GM12801 (cell line): ENCODE results near the gene RNF151.

Experiments
- TF ChIP-seq, protein P1 (sequence below): IDR thresholded peaks from one replicate; pipeline ENCODE4 v1.5.1; 2011; ENCODE audit warnings: control low read depth; ENCODE audit not compliant: insufficient read length; ENCODE audit errors: extremely low read depth

The RNF151 gene

DNA sequence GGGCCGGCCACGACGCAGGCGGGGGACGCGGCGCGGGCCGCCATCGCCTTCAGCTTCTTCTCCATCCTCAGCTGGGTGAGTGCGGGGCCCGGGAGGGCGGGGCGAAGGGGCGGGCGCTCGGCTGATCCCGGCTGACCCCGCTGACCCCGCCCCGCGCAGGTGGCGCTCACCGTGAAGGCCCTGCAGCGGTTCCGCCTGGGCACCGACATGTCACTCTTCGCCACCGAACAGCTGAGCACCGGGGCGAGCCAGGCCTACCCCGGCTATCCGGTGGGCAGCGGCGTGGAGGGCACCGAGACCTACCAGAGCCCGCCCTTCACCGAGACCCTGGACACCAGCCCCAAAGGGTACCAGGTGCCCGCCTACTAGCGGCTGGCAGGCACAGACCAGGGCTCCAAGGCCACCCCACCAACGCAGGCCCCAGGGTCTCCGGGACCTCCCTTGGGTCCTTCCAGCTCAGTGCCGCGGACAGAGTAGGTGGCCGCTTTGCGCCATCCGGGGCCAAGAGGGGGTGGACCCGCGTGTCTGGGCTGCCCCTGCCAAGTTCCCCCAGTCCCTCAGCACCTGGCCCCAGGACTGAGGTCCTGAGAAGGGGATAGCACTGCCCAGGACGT lies 26.2 kb downstream of the RNF151 start:
- TF ChIP-seq, protein P1, sequence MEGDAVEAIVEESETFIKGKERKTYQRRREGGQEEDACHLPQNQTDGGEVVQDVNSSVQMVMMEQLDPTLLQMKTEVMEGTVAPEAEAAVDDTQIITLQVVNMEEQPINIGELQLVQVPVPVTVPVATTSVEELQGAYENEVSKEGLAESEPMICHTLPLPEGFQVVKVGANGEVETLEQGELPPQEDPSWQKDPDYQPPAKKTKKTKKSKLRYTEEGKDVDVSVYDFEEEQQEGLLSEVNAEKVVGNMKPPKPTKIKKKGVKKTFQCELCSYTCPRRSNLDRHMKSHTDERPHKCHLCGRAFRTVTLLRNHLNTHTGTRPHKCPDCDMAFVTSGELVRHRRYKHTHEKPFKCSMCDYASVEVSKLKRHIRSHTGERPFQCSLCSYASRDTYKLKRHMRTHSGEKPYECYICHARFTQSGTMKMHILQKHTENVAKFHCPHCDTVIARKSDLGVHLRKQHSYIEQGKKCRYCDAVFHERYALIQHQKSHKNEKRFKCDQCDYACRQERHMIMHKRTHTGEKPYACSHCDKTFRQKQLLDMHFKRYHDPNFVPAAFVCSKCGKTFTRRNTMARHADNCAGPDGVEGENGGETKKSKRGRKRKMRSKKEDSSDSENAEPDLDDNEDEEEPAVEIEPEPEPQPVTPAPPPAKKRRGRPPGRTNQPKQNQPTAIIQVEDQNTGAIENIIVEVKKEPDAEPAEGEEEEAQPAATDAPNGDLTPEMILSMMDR, result no peak

DNA sequence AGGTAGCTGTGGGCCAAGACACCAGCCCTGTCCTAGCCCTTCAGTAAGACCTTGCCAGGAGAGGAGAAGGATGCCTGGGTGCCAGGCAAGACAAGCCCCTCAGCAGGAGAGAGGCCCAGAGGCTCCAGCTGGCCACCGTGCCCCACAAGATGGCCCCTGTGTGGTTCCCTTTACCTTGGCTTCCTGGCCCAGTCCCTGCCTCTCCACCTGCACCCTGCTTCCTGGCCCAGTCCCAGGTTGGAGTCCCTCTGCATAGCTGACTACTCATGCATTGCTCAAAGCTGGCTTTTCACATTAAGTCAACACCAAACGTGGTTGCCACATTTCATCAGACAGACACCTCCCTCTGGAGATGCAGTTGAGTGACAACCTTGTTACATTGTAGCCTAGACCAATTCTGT lies 27.1 kb downstream of the RNF151 start:
- TF ChIP-seq, protein P1, result no peak

DNA sequence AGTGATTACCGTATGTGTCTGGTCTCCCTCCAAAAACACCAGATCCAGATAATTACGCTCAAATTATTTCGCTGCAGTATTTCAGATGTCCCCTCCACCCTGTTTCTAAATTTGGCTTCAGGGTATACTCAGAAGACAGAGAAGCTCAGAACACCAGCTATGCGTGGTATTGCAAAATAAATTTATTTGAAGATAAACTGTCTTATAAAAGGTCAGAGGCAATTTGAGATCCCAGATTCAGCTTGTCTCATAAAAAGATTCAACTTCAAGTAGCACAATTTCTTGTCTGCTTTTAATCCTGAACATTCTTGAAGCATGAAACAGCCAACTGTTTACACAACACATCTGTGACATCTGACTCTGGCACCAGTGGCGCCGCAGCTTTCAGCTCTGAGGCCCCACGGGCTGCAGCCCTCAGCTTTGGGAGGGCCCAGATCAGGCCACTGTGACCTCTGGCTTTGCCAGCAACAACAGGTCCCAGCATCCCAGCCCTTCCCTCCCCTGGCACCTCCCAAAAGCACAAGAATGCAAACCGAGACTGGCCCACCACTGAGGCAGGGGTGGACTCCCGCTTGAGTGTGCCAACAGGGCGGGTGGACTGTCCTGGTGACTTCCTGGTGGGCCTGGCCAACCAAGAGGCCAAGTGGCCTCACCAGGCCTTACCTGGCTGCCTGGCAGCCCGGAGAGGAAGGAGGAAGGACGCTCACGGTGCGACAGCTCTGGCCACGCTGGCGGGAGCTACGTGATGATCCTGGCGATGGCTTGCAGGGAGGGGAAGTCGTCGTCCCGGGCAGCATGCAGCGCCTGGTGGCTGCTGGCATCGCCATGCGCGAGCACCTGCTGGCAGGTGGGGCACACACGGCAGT lies 31.1 kb downstream of the RNF151 start:
- TF ChIP-seq, protein P1, result no peak

DNA sequence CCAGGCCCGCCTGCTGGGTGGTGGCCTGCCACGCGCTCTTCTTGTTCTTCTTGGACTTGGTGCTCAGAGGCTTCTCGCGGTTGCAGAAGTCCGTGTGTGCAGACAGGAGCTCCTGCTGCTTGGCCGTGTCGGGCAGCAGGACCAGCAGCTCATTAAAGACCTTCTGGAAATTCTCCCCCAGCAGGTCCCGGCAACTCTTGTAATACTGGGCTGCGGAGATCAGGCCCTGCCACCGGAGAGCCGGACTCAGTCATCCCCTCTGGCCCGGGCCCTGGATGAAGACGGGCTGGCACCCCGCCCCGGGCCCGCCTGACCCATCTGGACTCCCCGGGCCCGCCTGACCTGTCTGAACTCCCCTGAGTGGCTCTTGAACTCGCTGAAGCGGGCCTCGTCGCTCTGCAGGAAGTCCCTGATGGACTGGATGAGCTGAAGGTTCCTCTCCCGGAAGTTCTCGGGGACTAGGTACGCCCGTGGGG lies 31.7 kb downstream of the RNF151 start:
- TF ChIP-seq, protein P1, result no peak

DNA sequence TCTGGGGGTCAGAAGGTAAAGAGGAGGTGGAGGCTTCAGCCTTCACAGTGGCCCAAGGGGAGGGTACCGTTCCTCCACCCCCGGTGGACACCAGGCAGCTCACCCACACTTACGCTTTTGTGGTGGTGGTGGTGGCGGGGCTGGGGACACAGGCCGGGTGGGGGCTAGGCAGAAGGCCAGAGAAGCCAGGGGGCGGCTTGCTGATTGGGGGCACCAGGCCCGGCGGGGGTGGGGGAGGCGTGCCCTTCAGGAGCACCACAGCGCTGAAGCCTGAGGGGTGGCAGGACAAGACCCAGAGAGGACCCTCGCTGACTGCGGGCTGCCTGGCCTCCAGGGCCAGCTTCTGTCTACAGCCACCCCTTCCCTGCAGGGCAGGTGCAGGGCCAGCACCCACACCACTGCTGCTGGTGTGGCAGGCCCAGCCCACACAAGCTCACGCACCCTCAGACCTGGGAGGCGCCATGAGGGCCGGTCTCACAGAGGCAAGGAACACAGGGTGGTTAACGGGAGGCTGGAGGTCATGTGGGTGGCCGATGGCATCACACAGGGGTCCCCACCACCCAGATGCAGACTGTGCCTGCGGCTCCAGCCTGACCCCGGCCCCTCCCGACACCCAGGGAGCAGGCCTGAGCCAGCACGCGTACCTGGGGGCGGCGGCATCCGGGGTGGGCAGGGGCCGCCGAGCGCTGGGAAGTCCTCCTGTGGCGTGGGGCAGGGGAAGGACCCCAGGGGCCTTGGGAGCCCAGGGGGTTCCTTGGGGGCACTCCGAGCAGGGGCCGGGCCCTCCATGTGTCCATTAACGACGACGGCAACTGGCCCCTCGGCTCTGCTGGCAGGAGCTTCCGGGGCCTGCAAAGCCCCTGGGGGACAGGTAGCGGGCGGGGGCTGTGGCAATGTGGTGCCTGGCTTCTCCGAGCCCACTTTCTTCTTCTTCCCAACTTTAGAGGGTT lies 32.5 kb downstream of the RNF151 start:
- TF ChIP-seq, protein P1, result no peak

DNA sequence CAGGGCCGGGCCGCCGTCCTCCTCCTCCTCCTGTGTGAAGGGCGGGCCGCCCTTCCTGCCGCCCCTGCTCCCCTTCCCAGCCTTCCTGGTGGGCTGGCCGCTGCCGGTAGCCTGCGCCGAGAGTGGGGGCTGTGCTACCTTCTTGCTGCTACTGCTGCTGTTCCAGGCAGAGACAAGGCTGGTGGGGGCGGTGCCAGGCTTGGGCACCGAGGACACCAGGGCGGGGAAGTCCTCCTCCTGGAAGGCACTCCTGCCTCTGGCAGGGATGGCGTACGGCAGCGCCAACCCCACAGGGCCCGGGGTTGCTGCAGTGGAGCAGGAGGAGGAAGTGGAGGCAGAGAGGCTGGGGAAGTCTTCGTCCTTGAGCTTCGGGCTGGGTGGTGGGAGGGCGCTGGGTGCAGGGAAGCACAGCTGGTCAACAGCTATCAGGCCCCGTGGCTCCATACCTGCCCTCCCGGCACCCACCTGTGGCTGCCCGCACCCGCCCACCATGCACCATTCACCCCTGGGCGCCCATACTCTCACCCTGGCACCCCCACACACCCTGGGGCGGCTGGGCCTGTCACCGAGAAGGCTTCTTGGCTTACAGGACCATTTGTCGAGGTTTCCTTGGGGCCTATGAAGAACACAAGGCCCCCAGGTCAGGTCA lies 33.3 kb downstream of the RNF151 start:
- TF ChIP-seq, protein P1, result no peak
